ENCODE measurements around the gene RGS11. TPM values are rescaled to one million over a fixed set of nuclear protein-coding genes. Genes with fewer than 3 reads are reported as not detected.

Gene RGS11
- total RNA-seq, 3 donors from 2014 or later (not counting 1 experiment from before 2014, with no cell fraction given): 0.25 TPM; not detected in 2

GRCh38 chr16:322476-323143 is 46.9 kb upstream of the RGS11 start:
- intact Hi-C loops (cut with micrococcal nuclease): no loop called here
- Histone ChIP-seq H3K4me3 (ENCODE audit: low read length) (no peak overlapping the region), H3K9me3 (ENCODE audit: control insufficient read depth, insufficient read depth, low read length) (no peaks in the 10 kb centered on the region), H3K27me3 (ENCODE audit: control insufficient read depth, insufficient read depth, low read length) (no peaks in the 10 kb centered on the region), H3K4me1 (ENCODE audit: control insufficient read depth, insufficient read depth, low read length) (peaks cover 93% of the 10 kb centered on the region), H3K36me3 (ENCODE audit: control insufficient read depth, insufficient read depth, low read length) (peaks cover 14% of the 10 kb centered on the region), H3K27ac (ENCODE audit: low read length) (no peak overlapping the region)
- peaks cover 78 to 85% of the 10 kb centered on the region in 2 donors for H3K4me1 Mint-ChIP-seq
- WGBS (ENCODE audit: insufficient coverage): 97% methylated on average over 13 of the region's 13 CpGs
- ATAC-seq (no peak), DNase-seq (no peak)
- no peaks in the 10 kb centered on the region for H3K27me3 Mint-ChIP-seq (ENCODE audit: low read depth in 2 of 2)
- peak overlapping the region; percentile 92 to 96 for H3K27ac Mint-ChIP-seq
- H3K9me3 Mint-ChIP-seq: no peaks in the 10 kb centered on the region
- no peaks in the 10 kb centered on the region for H3K36me3 Mint-ChIP-seq
- H3K4me3 Mint-ChIP-seq: peak overlapping the region; percentile 79
- no peak for TF ChIP-seq CTCF (IDR thresholded peaks at IDR 0.05)

GRCh38 chr16:321532-321931 is 45.8 kb upstream of the RGS11 start:
- Mint-ChIP-seq H3K36me3 (no peaks in the 10 kb centered on the region), H3K4me1 (peaks cover 79 to 88% of the 10 kb centered on the region in 2 donors), H3K27me3 (ENCODE audit: low read depth in 2 of 2) (no peaks in the 10 kb centered on the region), H3K4me3 (peak overlapping the region; percentile 73), H3K9me3 (no peaks in the 10 kb centered on the region), H3K27ac (peak overlapping the region; percentile 78 to 96)
- TF ChIP-seq CTCF (IDR thresholded peaks at IDR 0.05): no peak
- ATAC-seq: no peak
- Histone ChIP-seq H3K36me3 (ENCODE audit: control insufficient read depth, insufficient read depth, low read length) (peaks cover 18% of the 10 kb centered on the region), H3K27me3 (ENCODE audit: control insufficient read depth, insufficient read depth, low read length) (no peaks in the 10 kb centered on the region), H3K4me3 (ENCODE audit: low read length) (no peak overlapping the region), H3K4me1 (ENCODE audit: control insufficient read depth, insufficient read depth, low read length) (peaks cover 92% of the 10 kb centered on the region), H3K27ac (ENCODE audit: low read length) (peak overlapping the region; percentile 16), H3K9me3 (ENCODE audit: control insufficient read depth, insufficient read depth, low read length) (no peaks in the 10 kb centered on the region)
- intact Hi-C loops (cut with micrococcal nuclease): no loop called here
- DNase-seq: peak in 1 of 2 donors; percentile 37
- WGBS (ENCODE audit: insufficient coverage): 93% methylated on average over 6 of the region's 9 CpGs

- H3K4me3 ChIP-seq (ENCODE audit: low read length): no peak overlapping the region
- peak overlapping the region; percentile 33 to 76 for H3K27ac Mint-ChIP-seq
- no peak overlapping the region for H3K27ac ChIP-seq (ENCODE audit: low read length)
- no peaks in the 10 kb centered on the region for H3K27me3 Mint-ChIP-seq (ENCODE audit: low read depth in 2 of 2)
- peaks cover 80 to 88% of the 10 kb centered on the region in 2 donors for H3K4me1 Mint-ChIP-seq
- 90% methylated on average over 3 of the region's 5 CpGs for WGBS (ENCODE audit: insufficient coverage)
- no peaks in the 10 kb centered on the region for H3K9me3 Mint-ChIP-seq
- intact Hi-C loops (cut with micrococcal nuclease): no loop called here
- no peaks in the 10 kb centered on the region for H3K27me3 ChIP-seq (ENCODE audit: control insufficient read depth, insufficient read depth, low read length)
- peaks cover 87% of the 10 kb centered on the region for H3K4me1 ChIP-seq (ENCODE audit: control insufficient read depth, insufficient read depth, low read length)
- H3K36me3 ChIP-seq (ENCODE audit: control insufficient read depth, insufficient read depth, low read length): peaks cover 18% of the 10 kb centered on the region
- no peaks in the 10 kb centered on the region for H3K9me3 ChIP-seq (ENCODE audit: control insufficient read depth, insufficient read depth, low read length)
- peak overlapping the region; percentile 58 for H3K4me3 Mint-ChIP-seq
- no peak for TF ChIP-seq CTCF (IDR thresholded peaks at IDR 0.05)
- no peaks in the 10 kb centered on the region for H3K36me3 Mint-ChIP-seq
- ATAC-seq: no peak
- DNase-seq: no peak
Measured at GRCh38 chr16:320206-320605, 44.5 kb upstream of the RGS11 start.

- H3K27ac Mint-ChIP-seq: peak overlapping the region; percentile 33 to 76
- Histone ChIP-seq H3K27me3 (ENCODE audit: control insufficient read depth, insufficient read depth, low read length) (no peaks in the 10 kb centered on the region), H3K36me3 (ENCODE audit: control insufficient read depth, insufficient read depth, low read length) (peaks cover 27% of the 10 kb centered on the region), H3K27ac (ENCODE audit: low read length) (no peak overlapping the region), H3K4me1 (ENCODE audit: control insufficient read depth, insufficient read depth, low read length) (peaks cover 86% of the 10 kb centered on the region), H3K4me3 (ENCODE audit: low read length) (no peak overlapping the region), H3K9me3 (ENCODE audit: control insufficient read depth, insufficient read depth, low read length) (no peaks in the 10 kb centered on the region)
- no peaks in the 10 kb centered on the region for H3K27me3 Mint-ChIP-seq (ENCODE audit: low read depth in 2 of 2)
- DNase-seq: no peak
- ATAC-seq: no peak
- 94% methylated on average over 22 of the region's 22 CpGs for WGBS (ENCODE audit: insufficient coverage)
- H3K4me1 Mint-ChIP-seq: peaks cover 72 to 83% of the 10 kb centered on the region in 2 donors
- intact Hi-C loops (cut with micrococcal nuclease): no loop called here
- no peak for TF ChIP-seq CTCF (IDR thresholded peaks at IDR 0.05)
- no peaks in the 10 kb centered on the region for H3K36me3 Mint-ChIP-seq
- H3K4me3 Mint-ChIP-seq: peak overlapping the region; percentile 45
- no peaks in the 10 kb centered on the region for H3K9me3 Mint-ChIP-seq
Measured at GRCh38 chr16:318628-319027, 42.9 kb upstream of the RGS11 start.
